ENCODE data around the gene CHCHD3.

- TF ChIP-seq TCF4 (CRISPR knock-in tag; IDR thresholded peaks at IDR 0.05; ENCODE audit: borderline replicate concordance) (no peak), POU6F1 (CRISPR knock-in tag; IDR thresholded peaks at IDR 0.05; ENCODE audit: borderline replicate concordance, low read depth) (no peak; the same call in 1 of the 2 replicates), ARNTL (CRISPR knock-in tag; IDR thresholded peaks at IDR 0.05; ENCODE audit: borderline replicate concordance, low read depth) (no peak), GLIS3 (CRISPR knock-in tag; IDR thresholded peaks at IDR 0.05) (no peak)
These were observed at the start of gene CHCHD3 for GRCh38 chr7:133081599-133082389.

All from SK-N-SH treated with all-trans-retinoic acid at 6 μM for 48 hours (cell line).